SK-N-SH treated with all-trans-retinoic acid at 6 μM for 48 hours (cell line): ENCODE measurements around the gene AGAP4.
"Not testable (repeated sequence)": the region's sequence is repeated elsewhere in the genome, so short reads cannot be mapped to it uniquely, and the experiment has no call there.

Source experiments
- ARNTL ChIP-seq: fragments of 450-650 bp; formaldehyde crosslinking; IDR thresholded peaks from 2 replicates; pipeline ENCODE4 v1.5.0; 2020; ENCODE audit warnings: low read depth, mild to moderate bottlenecking, moderate library complexity, borderline replicate concordance
- BACH2 ChIP-seq: fragments of 250-450 bp; sonication (Bioruptor Pico); IDR thresholded peaks from 2 replicates; pipeline ENCODE4 v1.9.0; 2021; ENCODE audit warnings: mild to moderate bottlenecking, borderline replicate concordance
- CREB5 ChIP-seq: fragments of 250-450 bp; sonication (Bioruptor Pico); IDR thresholded peaks from 2 replicates; pipeline ENCODE4 v1.5.1; 2020; ENCODE audit warnings: low read depth, mild to moderate bottlenecking, moderate library complexity
- CSDC2 ChIP-seq: fragments of 250-450 bp; sonication (Bioruptor Pico); IDR thresholded peaks from 2 replicates; pipeline ENCODE4 v1.5.0; 2020; ENCODE audit warnings: mild to moderate bottlenecking, moderate library complexity
- CSRNP3 ChIP-seq: fragments of 250-450 bp; sonication (Bioruptor Pico); IDR thresholded peaks from 2 replicates; pipeline ENCODE4 v1.5.1; 2021; ENCODE audit warnings: mild to moderate bottlenecking, moderate library complexity
- PATZ1 ChIP-seq: fragments of 250-450 bp; sonication (Bioruptor Pico); IDR thresholded peaks from 2 replicates; pipeline ENCODE4 v1.8.0; 2020; ENCODE audit warnings: mild to moderate bottlenecking, moderate library complexity, borderline replicate concordance
- PPARA ChIP-seq: fragments of 250-450 bp; sonication (Bioruptor Pico); IDR thresholded peaks from 2 replicates; pipeline ENCODE4 v1.5.0; 2020; ENCODE audit warnings: mild to moderate bottlenecking, borderline replicate concordance
- RARB ChIP-seq: fragments of 250-450 bp; sonication (Bioruptor Pico); IDR thresholded peaks from 2 replicates; pipeline ENCODE4 v1.8.0; 2021; ENCODE audit warnings: mild to moderate bottlenecking, moderate library complexity
- TOX ChIP-seq: fragments of 250-450 bp; sonication (Bioruptor Pico); IDR thresholded peaks from 2 replicates; pipeline ENCODE4 v1.8.0; 2021; ENCODE audit warnings: mild to moderate bottlenecking, moderate library complexity, borderline replicate concordance
- TSHZ2 ChIP-seq: fragments of 250-450 bp; sonication (Bioruptor Pico); IDR thresholded peaks from 2 replicates; pipeline ENCODE4 v1.5.0; 2020; ENCODE audit warnings: mild to moderate bottlenecking, moderate library complexity
- ZC3H10 ChIP-seq: fragments of 250-450 bp; sonication (Bioruptor Pico); IDR thresholded peaks from 2 replicates; pipeline ENCODE4 v1.5.1; 2021; ENCODE audit warnings: mild to moderate bottlenecking, moderate library complexity
- ZFP3 ChIP-seq: fragments of 250-450 bp; sonication (Bioruptor Pico); IDR thresholded peaks from 2 replicates; pipeline ENCODE4 v1.5.0; 2020; ENCODE audit warnings: mild to moderate bottlenecking, moderate library complexity
- ZFP30 ChIP-seq: fragments of 450-650 bp; formaldehyde crosslinking; IDR thresholded peaks from 2 replicates; pipeline ENCODE4 v1.5.0; 2022; ENCODE audit warnings: mild to moderate bottlenecking, moderate library complexity

- TF ChIP-seq TOX (CRISPR knock-in tag); BACH2 (CRISPR knock-in tag); ZFP3 (CRISPR knock-in tag); ZFP30 (CRISPR knock-in tag); CSRNP3 (CRISPR knock-in tag); PPARA (CRISPR knock-in tag); ARNTL (CRISPR knock-in tag); RARB (CRISPR knock-in tag); PATZ1 (CRISPR knock-in tag); ZC3H10 (CRISPR knock-in tag); TSHZ2 (CRISPR knock-in tag); CREB5; CSDC2: not testable (repeated sequence)
Measured at GRCh38 chr10:45794761-45795160, 52.5 kb downstream of the AGAP4 start.
